Measurements from ENCODE around the gene TPX2. TPM values are rescaled to one million over a fixed set of nuclear protein-coding genes. Genes with fewer than 3 reads are reported as not detected.
A peak's percentile ranks its signal among the peaks of the same experiment; 100 is the strongest.

The TPX2 gene
- total and polyA plus RNA-seq, 10 of the 15 experiments (the other 5 are each of a cell fraction or from before 2014, with no cell fraction given): 29.7 to 144 (median 89.0) TPM

DNA sequence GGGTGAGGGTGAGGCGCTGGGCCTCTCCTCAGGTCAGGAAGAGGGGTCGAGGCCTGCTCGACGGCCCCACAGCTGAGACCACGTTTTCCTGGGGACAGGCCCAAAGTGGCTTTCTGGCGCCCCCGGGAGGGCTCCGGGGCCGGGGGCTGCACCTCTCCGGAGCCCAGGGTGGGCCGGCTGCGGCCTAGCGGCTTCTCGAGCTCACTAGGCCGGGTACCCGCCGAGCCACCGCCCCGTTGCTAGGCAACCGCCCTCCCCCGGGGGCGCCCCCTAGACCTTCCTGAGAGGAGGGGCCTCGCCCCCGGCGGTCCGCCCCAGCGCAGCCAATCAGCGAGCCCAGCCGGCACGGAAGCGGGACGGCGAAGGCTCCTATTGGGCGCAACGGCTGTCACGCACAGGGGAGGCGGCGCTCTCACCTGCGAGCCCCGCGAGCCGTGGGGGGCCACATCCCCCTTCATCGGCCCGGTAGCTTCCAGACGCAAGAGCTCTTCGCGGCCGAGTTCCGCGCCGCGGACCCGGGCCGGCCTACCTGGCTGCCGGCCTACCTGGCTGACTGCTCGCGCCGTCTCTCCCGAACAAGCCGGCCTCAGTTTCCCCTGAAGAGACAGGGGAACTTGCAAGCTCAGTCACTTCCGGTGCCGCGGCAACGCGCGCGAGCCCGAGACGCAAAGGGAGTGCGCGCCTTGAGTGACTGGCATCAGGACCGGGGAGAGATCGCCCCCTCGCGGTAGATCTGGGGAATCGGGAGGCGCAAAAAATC lies 15.6 kb upstream of the TPX2 start (continued):
- TF ChIP-seq IKZF2 (IDR thresholded peaks at IDR 0.05) (no peak), FOS (IDR thresholded peaks at IDR 0.05; ENCODE audit: borderline replicate concordance, extremely low read depth, insufficient read length) (peak; percentile 87), BHLHE40 (IDR thresholded peaks at IDR 0.05; ENCODE audit: borderline replicate concordance in 1 of 2, low read depth in 2 of 2, low read length in 1 of 2) (peak in 1 of 2 experiments; percentile 75; a peak in 2 of 4 replicates), BCL3 (IDR thresholded peaks at IDR 0.05; ENCODE audit: borderline replicate concordance, insufficient read depth, low read depth, low read length, poor library complexity, severe bottlenecking) (no peak), SREBF2 (IDR thresholded peaks at IDR 0.05; ENCODE audit: low read length) (no peak), PKNOX1 (IDR thresholded peaks at IDR 0.05) (peak; percentile 99), GABPA (IDR thresholded peaks at IDR 0.05; ENCODE audit: low read depth) (peak; percentile 76; the same call in 1 of the 2 replicates), MEF2B (IDR thresholded peaks at IDR 0.05; ENCODE audit: partially characterized antibody, poor library complexity, severe bottlenecking) (peak; percentile 82), IKZF1 (conservative IDR thresholded peaks at IDR 0.05) (peak; percentile 52)
- TF ChIP-seq, protein P1, sequence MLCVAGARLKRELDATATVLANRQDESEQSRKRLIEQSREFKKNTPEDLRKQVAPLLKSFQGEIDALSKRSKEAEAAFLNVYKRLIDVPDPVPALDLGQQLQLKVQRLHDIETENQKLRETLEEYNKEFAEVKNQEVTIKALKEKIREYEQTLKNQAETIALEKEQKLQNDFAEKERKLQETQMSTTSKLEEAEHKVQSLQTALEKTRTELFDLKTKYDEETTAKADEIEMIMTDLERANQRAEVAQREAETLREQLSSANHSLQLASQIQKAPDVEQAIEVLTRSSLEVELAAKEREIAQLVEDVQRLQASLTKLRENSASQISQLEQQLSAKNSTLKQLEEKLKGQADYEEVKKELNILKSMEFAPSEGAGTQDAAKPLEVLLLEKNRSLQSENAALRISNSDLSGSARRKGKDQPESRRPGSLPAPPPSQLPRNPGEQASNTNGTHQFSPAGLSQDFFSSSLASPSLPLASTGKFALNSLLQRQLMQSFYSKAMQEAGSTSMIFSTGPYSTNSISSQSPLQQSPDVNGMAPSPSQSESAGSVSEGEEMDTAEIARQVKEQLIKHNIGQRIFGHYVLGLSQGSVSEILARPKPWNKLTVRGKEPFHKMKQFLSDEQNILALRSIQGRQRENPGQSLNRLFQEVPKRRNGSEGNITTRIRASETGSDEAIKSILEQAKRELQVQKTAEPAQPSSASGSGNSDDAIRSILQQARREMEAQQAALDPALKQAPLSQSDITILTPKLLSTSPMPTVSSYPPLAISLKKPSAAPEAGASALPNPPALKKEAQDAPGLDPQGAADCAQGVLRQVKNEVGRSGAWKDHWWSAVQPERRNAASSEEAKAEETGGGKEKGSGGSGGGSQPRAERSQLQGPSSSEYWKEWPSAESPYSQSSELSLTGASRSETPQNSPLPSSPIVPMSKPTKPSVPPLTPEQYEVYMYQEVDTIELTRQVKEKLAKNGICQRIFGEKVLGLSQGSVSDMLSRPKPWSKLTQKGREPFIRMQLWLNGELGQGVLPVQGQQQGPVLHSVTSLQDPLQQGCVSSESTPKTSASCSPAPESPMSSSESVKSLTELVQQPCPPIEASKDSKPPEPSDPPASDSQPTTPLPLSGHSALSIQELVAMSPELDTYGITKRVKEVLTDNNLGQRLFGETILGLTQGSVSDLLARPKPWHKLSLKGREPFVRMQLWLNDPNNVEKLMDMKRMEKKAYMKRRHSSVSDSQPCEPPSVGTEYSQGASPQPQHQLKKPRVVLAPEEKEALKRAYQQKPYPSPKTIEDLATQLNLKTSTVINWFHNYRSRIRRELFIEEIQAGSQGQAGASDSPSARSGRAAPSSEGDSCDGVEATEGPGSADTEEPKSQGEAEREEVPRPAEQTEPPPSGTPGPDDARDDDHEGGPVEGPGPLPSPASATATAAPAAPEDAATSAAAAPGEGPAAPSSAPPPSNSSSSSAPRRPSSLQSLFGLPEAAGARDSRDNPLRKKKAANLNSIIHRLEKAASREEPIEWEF (IDR thresholded peaks at IDR 0.05; ENCODE audit: insufficient replicate concordance, low read depth, low read length): no peak
- TF ChIP-seq, protein P2, sequence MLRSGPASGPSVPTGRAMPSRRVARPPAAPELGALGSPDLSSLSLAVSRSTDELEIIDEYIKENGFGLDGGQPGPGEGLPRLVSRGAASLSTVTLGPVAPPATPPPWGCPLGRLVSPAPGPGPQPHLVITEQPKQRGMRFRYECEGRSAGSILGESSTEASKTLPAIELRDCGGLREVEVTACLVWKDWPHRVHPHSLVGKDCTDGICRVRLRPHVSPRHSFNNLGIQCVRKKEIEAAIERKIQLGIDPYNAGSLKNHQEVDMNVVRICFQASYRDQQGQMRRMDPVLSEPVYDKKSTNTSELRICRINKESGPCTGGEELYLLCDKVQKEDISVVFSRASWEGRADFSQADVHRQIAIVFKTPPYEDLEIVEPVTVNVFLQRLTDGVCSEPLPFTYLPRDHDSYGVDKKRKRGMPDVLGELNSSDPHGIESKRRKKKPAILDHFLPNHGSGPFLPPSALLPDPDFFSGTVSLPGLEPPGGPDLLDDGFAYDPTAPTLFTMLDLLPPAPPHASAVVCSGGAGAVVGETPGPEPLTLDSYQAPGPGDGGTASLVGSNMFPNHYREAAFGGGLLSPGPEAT (IDR thresholded peaks at IDR 0.05; ENCODE audit: low read depth): no peak
- TF ChIP-seq, protein P3, sequence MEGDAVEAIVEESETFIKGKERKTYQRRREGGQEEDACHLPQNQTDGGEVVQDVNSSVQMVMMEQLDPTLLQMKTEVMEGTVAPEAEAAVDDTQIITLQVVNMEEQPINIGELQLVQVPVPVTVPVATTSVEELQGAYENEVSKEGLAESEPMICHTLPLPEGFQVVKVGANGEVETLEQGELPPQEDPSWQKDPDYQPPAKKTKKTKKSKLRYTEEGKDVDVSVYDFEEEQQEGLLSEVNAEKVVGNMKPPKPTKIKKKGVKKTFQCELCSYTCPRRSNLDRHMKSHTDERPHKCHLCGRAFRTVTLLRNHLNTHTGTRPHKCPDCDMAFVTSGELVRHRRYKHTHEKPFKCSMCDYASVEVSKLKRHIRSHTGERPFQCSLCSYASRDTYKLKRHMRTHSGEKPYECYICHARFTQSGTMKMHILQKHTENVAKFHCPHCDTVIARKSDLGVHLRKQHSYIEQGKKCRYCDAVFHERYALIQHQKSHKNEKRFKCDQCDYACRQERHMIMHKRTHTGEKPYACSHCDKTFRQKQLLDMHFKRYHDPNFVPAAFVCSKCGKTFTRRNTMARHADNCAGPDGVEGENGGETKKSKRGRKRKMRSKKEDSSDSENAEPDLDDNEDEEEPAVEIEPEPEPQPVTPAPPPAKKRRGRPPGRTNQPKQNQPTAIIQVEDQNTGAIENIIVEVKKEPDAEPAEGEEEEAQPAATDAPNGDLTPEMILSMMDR (IDR thresholded peaks at IDR 0.05 in 2 of 3, conservative IDR thresholded peaks at IDR 0.05 in 1 of 3; ENCODE audit: control insufficient read depth in 2 of 3, extremely low read depth in 1 of 3, insufficient read depth in 1 of 3, low read depth in 3 of 3, low read length in 3 of 3): peak; percentile 91 to 99 (median 97)
